Astrocyte of the spinal cord (primary cell): ENCODE data around the gene ZC3H18.

Experiments used
- DNase-seq: peaks from one replicate; pipeline ENCODE4 v3.0.0; 2011; ENCODE audit warnings: low read depth, low spot score
- H3K4me3 ChIP-seq: 2 replicates; pipeline ENCODE4 v1.5.1; 2011; ENCODE audit warnings: low read depth, mild to moderate bottlenecking, low read length, moderate library complexity
- CTCF ChIP-seq: IDR thresholded peaks from 2 replicates; pipeline ENCODE4 v1.5.1; 2012; ENCODE audit warnings: low read depth, mild to moderate bottlenecking, low read length, inconsistent platforms
- in situ Hi-C: cut with HindIII; loops from 2 replicates; pipeline ENCODE4 v1.10.0; 2017; ENCODE audit warnings: low sequenced_read_pairs

The ZC3H18 gene

GRCh38 chr16:88649924-88650748 is 79.9 kb downstream of the ZC3H18 start:
- TF ChIP-seq CTCF, result no peak
- in situ Hi-C loops, result no loop called here
- H3K4me3 ChIP-seq, result peak overlapping the region; percentile 57
- no peak for DNase-seq

GRCh38 chr16:88650749-88651275 is 80.6 kb downstream of the ZC3H18 start, which contains the start of gene CYBA:
TSS of gene CYBA (minus strand) at chr16:88651053. CDS start at chr16:88651013, 40 bp downstream.
- no peak for TF ChIP-seq CTCF
- peak; percentile 28 for DNase-seq
- in situ Hi-C loops, result no loop called here
- peak within 1 kb of the TSS; percentile 57 for H3K4me3 ChIP-seq

GRCh38 chr16:88651276-88651988 is 81.2 kb downstream of the ZC3H18 start:
- peak overlapping the region; percentile 57 for H3K4me3 ChIP-seq
- in situ Hi-C loops, result no loop called here
- DNase-seq, result no peak
- no peak for TF ChIP-seq CTCF

- no peak overlapping the region for H3K4me3 ChIP-seq
- TF ChIP-seq CTCF, result no peak
- in situ Hi-C loops, result no loop called here
- DNase-seq, result no peak
Measured at GRCh38 chr16:88651989-88652761, 82.0 kb downstream of the ZC3H18 start.

GRCh38 chr16:88652762-88653063 is 82.5 kb downstream of the ZC3H18 start:
- no peak for TF ChIP-seq CTCF
- H3K4me3 ChIP-seq, result no peak overlapping the region
- in situ Hi-C loops, result no loop called here
- DNase-seq, result no peak

GRCh38 chr16:88653101-88653500 is 82.9 kb downstream of the ZC3H18 start:
- DNase-seq, result no peak
- in situ Hi-C loops, result no loop called here
- no peak for TF ChIP-seq CTCF
- H3K4me3 ChIP-seq, result no peak overlapping the region
